WTC11 (cell line): Measurements from ENCODE around the gene LCORL. TPM values are rescaled to one million over a fixed set of nuclear protein-coding genes. Genes with fewer than 3 reads are reported as not detected.

ENCODE experiments used
- ATAC-seq: fragments of 200-7000 bp; cut with Tn5 transposase; 2 replicates; pipeline ENCODE4 v1.10.0; 2021; ENCODE audit warnings: mild to moderate bottlenecking, moderate library complexity
- CTCF ChIA-PET: fragments of 300-600 bp; sonication (Branson Sonifier 250); formaldehyde crosslinking; loops from one replicate; lab custom pipeline; 2021; ENCODE audit warnings: antibody characterized with exemption; lab: Charles Lee
- POLR2A ChIA-PET: fragments of 350-600 bp; sonication (Branson Sonifier 250); formaldehyde crosslinking; loops from one replicate; lab custom pipeline; 2021; ENCODE audit warnings: antibody characterized with exemption; lab: Charles Lee
- DNase-seq: peaks from one replicate; pipeline ENCODE4 v3.0.0; 2021; ENCODE audit warnings: low spot score
- H3K27ac Mint-ChIP-seq: 2 replicates; pipeline ENCODE4 v1.8.0; 2021; ENCODE audit warnings: mixed read lengths
- H3K27me3 Mint-ChIP-seq: 2 replicates; pipeline ENCODE4 v1.8.0; 2021; ENCODE audit warnings: low read depth, mild to moderate bottlenecking, moderate library complexity, mixed read lengths
- H3K36me3 Mint-ChIP-seq: 2 replicates; pipeline ENCODE4 v1.8.0; 2021; ENCODE audit warnings: mixed read lengths
- H3K4me1 Mint-ChIP-seq: 2 replicates; pipeline ENCODE4 v1.8.0; 2022; ENCODE audit warnings: mixed read lengths
- H3K4me3 Mint-ChIP-seq: 2 replicates; pipeline ENCODE4 v1.8.0; 2021; ENCODE audit warnings: mild to moderate bottlenecking, moderate library complexity, mixed read lengths
- H3K9me3 Mint-ChIP-seq: 2 replicates; pipeline ENCODE4 v1.8.0; 2021; ENCODE audit warnings: mixed read lengths
- ATF2 ChIP-seq: sonication (generic); formaldehyde crosslinking; IDR thresholded peaks from 2 replicates; pipeline ENCODE4 v1.8.1; 2022; ENCODE audit warnings: low read depth, missing genetic modification reagents, borderline replicate concordance
- CREM ChIP-seq: sonication (generic); formaldehyde crosslinking; IDR thresholded peaks from 2 replicates; pipeline ENCODE4 v1.8.1; 2022; ENCODE audit warnings: mild to moderate bottlenecking, missing genetic modification reagents, moderate library complexity
- ETV6 ChIP-seq: sonication (generic); formaldehyde crosslinking; IDR thresholded peaks from 2 replicates; pipeline ENCODE4 v1.8.1; 2022; ENCODE audit warnings: mild to moderate bottlenecking, missing genetic modification reagents
- FOXJ3 ChIP-seq: sonication (generic); formaldehyde crosslinking; IDR thresholded peaks from 2 replicates; pipeline ENCODE4 v1.9.0; 2021; ENCODE audit warnings: missing genetic modification reagents, mild to moderate bottlenecking, borderline replicate concordance
- GABPB1 ChIP-seq: sonication (generic); formaldehyde crosslinking; IDR thresholded peaks from 2 replicates; pipeline ENCODE4 v1.8.1; 2023; ENCODE audit warnings: mild to moderate bottlenecking, missing genetic modification reagents
- JUN ChIP-seq: sonication (generic); formaldehyde crosslinking; IDR thresholded peaks from 2 replicates; pipeline ENCODE4 v1.8.0; 2023; ENCODE audit warnings: mild to moderate bottlenecking, missing genetic modification reagents
- NR2C2 ChIP-seq: sonication (generic); formaldehyde crosslinking; IDR thresholded peaks from 2 replicates; pipeline ENCODE4 v1.8.0; 2022; ENCODE audit warnings: mild to moderate bottlenecking, missing genetic modification reagents
- PRRX2 ChIP-seq: fragments of 250-450 bp; sonication (Bioruptor Pico); IDR thresholded peaks from 2 replicates; pipeline ENCODE4 v1.8.0; 2021; ENCODE audit warnings: mild to moderate bottlenecking
- RORB ChIP-seq: fragments of 250-450 bp; sonication (Bioruptor Pico); IDR thresholded peaks from 2 replicates; pipeline ENCODE4 v1.9.0; 2021; ENCODE audit warnings: mild to moderate bottlenecking
- USF1 ChIP-seq: sonication (generic); formaldehyde crosslinking; IDR thresholded peaks from 2 replicates; pipeline ENCODE4 v1.8.0; 2022; ENCODE audit warnings: mild to moderate bottlenecking, missing genetic modification reagents
- ZBTB43 ChIP-seq: sonication (generic); formaldehyde crosslinking; IDR thresholded peaks from 2 replicates; pipeline ENCODE4 v1.8.1; 2023; ENCODE audit warnings: mild to moderate bottlenecking, missing genetic modification reagents
- ZNF121 ChIP-seq: sonication (generic); formaldehyde crosslinking; IDR thresholded peaks from 2 replicates; pipeline ENCODE4 v1.8.0; 2023; ENCODE audit warnings: missing genetic modification reagents
- ZNF138 ChIP-seq: sonication (generic); formaldehyde crosslinking; conservative IDR thresholded peaks from 2 replicates; pipeline ENCODE4 v1.8.1; 2022; ENCODE audit warnings: mild to moderate bottlenecking, moderate library complexity, missing genetic modification reagents
- ZNF396 ChIP-seq: fragments of 250-450 bp; sonication (Bioruptor Pico); IDR thresholded peaks from 2 replicates; pipeline ENCODE4 v1.8.0; 2021; ENCODE audit warnings: mild to moderate bottlenecking, moderate library complexity, borderline replicate concordance
- ZNF416 ChIP-seq: fragments of 250-450 bp; sonication (Bioruptor Pico); IDR thresholded peaks from 2 replicates; pipeline ENCODE4 v1.9.0; 2021; ENCODE audit warnings: mild to moderate bottlenecking, inconsistent platforms
- total RNA-seq: library from RNA; stranded (reverse); gene quantifications from 3 replicates; pipeline ENCODE4 v1.2.3, GENCODE V29; 2021
- TF ChIP-seq, protein P1 (sequence below): sonication (generic); formaldehyde crosslinking; IDR thresholded peaks from 2 replicates; pipeline ENCODE4 v1.8.0; 2022; ENCODE audit warnings: missing genetic modification reagents
- TF ChIP-seq, protein P2 (sequence below): fragments of 200-600 bp; IDR thresholded peaks from 2 replicates; pipeline ENCODE4 v1.8.0; 2022; ENCODE audit warnings: antibody characterized with exemption
- TF ChIP-seq, protein P3 (sequence below): sonication (generic); formaldehyde crosslinking; IDR thresholded peaks from 2 replicates; pipeline ENCODE4 v1.8.0; 2023; ENCODE audit warnings: missing genetic modification reagents, mild to moderate bottlenecking, borderline replicate concordance
- TF ChIP-seq, protein P4 (sequence below): sonication (generic); formaldehyde crosslinking; IDR thresholded peaks from 2 replicates; pipeline ENCODE4 v1.8.1; 2023; ENCODE audit warnings: mild to moderate bottlenecking, missing genetic modification reagents, moderate library complexity

The LCORL gene
- total RNA-seq, 1 experiment from 2014 or later: 19.9 TPM

DNA sequence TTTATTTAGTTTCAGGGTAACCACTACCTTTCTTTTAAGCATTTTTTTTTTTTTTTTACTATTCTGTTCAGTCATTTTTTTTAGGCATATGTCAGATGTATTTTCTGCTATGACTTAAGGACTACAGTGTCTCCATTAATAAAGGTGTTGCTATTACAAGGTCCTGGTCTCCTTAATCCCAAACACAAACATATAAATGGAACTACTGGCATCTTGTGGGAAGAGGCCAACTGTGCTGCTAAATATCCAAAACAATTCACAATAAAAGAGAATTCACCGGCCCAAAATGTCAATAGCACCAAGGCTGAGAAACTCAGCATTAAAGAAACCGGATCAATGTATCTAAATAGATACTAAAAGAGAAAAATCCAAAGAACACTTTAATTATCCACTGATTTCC is 26.4 kb downstream of the LCORL start:
- Mint-ChIP-seq H3K27me3 (no peaks in the 10 kb centered on the region), H3K36me3 (no peaks in the 10 kb centered on the region), H3K27ac (no peak overlapping the region), H3K4me1 (peaks cover 23% of the 10 kb centered on the region), H3K9me3 (no peaks in the 10 kb centered on the region), H3K4me3 (no peak overlapping the region)
- ATAC-seq: no peak
- DNase-seq: no peak
- TF ChIP-seq ZNF121 (CRISPR knock-in tag): no peak
- TF ChIP-seq ZNF138 (CRISPR knock-in tag): no peak
- TF ChIP-seq NR2C2 (CRISPR knock-in tag): no peak
- TF ChIP-seq ZBTB43: no peak
- TF ChIP-seq, protein P1, sequence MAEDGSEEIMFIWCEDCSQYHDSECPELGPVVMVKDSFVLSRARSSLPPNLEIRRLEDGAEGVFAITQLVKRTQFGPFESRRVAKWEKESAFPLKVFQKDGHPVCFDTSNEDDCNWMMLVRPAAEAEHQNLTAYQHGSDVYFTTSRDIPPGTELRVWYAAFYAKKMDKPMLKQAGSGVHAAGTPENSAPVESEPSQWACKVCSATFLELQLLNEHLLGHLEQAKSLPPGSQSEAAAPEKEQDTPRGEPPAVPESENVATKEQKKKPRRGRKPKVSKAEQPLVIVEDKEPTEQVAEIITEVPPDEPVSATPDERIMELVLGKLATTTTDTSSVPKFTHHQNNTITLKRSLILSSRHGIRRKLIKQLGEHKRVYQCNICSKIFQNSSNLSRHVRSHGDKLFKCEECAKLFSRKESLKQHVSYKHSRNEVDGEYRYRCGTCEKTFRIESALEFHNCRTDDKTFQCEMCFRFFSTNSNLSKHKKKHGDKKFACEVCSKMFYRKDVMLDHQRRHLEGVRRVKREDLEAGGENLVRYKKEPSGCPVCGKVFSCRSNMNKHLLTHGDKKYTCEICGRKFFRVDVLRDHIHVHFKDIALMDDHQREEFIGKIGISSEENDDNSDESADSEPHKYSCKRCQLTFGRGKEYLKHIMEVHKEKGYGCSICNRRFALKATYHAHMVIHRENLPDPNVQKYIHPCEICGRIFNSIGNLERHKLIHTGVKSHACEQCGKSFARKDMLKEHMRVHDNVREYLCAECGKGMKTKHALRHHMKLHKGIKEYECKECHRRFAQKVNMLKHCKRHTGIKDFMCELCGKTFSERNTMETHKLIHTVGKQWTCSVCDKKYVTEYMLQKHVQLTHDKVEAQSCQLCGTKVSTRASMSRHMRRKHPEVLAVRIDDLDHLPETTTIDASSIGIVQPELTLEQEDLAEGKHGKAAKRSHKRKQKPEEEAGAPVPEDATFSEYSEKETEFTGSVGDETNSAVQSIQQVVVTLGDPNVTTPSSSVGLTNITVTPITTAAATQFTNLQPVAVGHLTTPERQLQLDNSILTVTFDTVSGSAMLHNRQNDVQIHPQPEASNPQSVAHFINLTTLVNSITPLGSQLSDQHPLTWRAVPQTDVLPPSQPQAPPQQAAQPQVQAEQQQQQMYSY: no peak
- TF ChIP-seq ZNF416 (CRISPR knock-in tag): no peak
- no peak for TF ChIP-seq PRRX2 (CRISPR knock-in tag)
- TF ChIP-seq, protein P2, sequence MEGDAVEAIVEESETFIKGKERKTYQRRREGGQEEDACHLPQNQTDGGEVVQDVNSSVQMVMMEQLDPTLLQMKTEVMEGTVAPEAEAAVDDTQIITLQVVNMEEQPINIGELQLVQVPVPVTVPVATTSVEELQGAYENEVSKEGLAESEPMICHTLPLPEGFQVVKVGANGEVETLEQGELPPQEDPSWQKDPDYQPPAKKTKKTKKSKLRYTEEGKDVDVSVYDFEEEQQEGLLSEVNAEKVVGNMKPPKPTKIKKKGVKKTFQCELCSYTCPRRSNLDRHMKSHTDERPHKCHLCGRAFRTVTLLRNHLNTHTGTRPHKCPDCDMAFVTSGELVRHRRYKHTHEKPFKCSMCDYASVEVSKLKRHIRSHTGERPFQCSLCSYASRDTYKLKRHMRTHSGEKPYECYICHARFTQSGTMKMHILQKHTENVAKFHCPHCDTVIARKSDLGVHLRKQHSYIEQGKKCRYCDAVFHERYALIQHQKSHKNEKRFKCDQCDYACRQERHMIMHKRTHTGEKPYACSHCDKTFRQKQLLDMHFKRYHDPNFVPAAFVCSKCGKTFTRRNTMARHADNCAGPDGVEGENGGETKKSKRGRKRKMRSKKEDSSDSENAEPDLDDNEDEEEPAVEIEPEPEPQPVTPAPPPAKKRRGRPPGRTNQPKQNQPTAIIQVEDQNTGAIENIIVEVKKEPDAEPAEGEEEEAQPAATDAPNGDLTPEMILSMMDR: no peak
- no peak for TF ChIP-seq RORB (CRISPR knock-in tag)
- TF ChIP-seq, protein P3, sequence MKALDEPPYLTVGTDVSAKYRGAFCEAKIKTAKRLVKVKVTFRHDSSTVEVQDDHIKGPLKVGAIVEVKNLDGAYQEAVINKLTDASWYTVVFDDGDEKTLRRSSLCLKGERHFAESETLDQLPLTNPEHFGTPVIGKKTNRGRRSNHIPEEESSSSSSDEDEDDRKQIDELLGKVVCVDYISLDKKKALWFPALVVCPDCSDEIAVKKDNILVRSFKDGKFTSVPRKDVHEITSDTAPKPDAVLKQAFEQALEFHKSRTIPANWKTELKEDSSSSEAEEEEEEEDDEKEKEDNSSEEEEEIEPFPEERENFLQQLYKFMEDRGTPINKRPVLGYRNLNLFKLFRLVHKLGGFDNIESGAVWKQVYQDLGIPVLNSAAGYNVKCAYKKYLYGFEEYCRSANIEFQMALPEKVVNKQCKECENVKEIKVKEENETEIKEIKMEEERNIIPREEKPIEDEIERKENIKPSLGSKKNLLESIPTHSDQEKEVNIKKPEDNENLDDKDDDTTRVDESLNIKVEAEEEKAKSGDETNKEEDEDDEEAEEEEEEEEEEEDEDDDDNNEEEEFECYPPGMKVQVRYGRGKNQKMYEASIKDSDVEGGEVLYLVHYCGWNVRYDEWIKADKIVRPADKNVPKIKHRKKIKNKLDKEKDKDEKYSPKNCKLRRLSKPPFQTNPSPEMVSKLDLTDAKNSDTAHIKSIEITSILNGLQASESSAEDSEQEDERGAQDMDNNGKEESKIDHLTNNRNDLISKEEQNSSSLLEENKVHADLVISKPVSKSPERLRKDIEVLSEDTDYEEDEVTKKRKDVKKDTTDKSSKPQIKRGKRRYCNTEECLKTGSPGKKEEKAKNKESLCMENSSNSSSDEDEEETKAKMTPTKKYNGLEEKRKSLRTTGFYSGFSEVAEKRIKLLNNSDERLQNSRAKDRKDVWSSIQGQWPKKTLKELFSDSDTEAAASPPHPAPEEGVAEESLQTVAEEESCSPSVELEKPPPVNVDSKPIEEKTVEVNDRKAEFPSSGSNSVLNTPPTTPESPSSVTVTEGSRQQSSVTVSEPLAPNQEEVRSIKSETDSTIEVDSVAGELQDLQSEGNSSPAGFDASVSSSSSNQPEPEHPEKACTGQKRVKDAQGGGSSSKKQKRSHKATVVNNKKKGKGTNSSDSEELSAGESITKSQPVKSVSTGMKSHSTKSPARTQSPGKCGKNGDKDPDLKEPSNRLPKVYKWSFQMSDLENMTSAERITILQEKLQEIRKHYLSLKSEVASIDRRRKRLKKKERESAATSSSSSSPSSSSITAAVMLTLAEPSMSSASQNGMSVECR: no peak
- no peak for TF ChIP-seq ZNF396
- TF ChIP-seq GABPB1: no peak
- no peak for TF ChIP-seq CREM (CRISPR knock-in tag)
- TF ChIP-seq ETV6: no peak
- TF ChIP-seq ATF2 (CRISPR knock-in tag): no peak
- TF ChIP-seq, protein P4, sequence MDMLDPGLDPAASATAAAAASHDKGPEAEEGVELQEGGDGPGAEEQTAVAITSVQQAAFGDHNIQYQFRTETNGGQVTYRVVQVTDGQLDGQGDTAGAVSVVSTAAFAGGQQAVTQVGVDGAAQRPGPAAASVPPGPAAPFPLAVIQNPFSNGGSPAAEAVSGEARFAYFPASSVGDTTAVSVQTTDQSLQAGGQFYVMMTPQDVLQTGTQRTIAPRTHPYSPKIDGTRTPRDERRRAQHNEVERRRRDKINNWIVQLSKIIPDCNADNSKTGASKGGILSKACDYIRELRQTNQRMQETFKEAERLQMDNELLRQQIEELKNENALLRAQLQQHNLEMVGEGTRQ (CRISPR knock-in tag): no peak
- TF ChIP-seq FOXJ3 (CRISPR knock-in tag): no peak
- TF ChIP-seq USF1: no peak
- no peak for TF ChIP-seq JUN (CRISPR knock-in tag)
- POLR2A ChIA-PET: no interaction called here
- CTCF ChIA-PET: no interaction called here
